ENCODE data around the gene PNMA8B.

The PNMA8B gene

GRCh38 chr19:46441866-46442265 is 53.8 kb downstream of the PNMA8B start:
- no peak for ATAC-seq
- TF ChIP-seq ZC3H10 (CRISPR knock-in tag; IDR thresholded peaks at IDR 0.05) (no peak), ZFP30 (CRISPR knock-in tag; IDR thresholded peaks at IDR 0.05) (no peak), ISL1 (CRISPR knock-in tag; IDR thresholded peaks at IDR 0.05) (no peak), PATZ1 (CRISPR knock-in tag; IDR thresholded peaks at IDR 0.05; ENCODE audit: borderline replicate concordance) (no peak), CSDC2 (CRISPR knock-in tag; IDR thresholded peaks at IDR 0.05) (no peak), OSR1 (CRISPR knock-in tag; IDR thresholded peaks at IDR 0.05) (no peak), SNAI2 (CRISPR knock-in tag; IDR thresholded peaks at IDR 0.05) (no peak), TOX (CRISPR knock-in tag; IDR thresholded peaks at IDR 0.05; ENCODE audit: borderline replicate concordance) (no peak), ZNF70 (CRISPR knock-in tag; IDR thresholded peaks at IDR 0.05) (no peak), TSHZ2 (CRISPR knock-in tag; IDR thresholded peaks at IDR 0.05) (no peak), BACH2 (CRISPR knock-in tag; IDR thresholded peaks at IDR 0.05; ENCODE audit: borderline replicate concordance) (no peak), ZNF565 (CRISPR knock-in tag; conservative IDR thresholded peaks at IDR 0.05; ENCODE audit: low read depth) (no peak), ARNTL (CRISPR knock-in tag; IDR thresholded peaks at IDR 0.05; ENCODE audit: borderline replicate concordance, low read depth) (no peak), GLIS3 (CRISPR knock-in tag; IDR thresholded peaks at IDR 0.05) (no peak)
